Keratinocyte (primary cell): Measurements from ENCODE around the gene ELAVL1. TPM values are rescaled to one million over a fixed set of nuclear protein-coding genes. Genes with fewer than 3 reads are reported as not detected.

Source experiments
- DNase-seq: peaks from one replicate; pipeline ENCODE4 v3.0.0-alpha.2; 2011; ENCODE audit warnings: low read depth, missing footprints, low spot score
- FAIRE-seq: peaks from 2 replicates; lab custom pipeline; 2011; peaks lifted over from hg19 to GRCh38; lab: Jason Lieb, UNC
- H2AFZ ChIP-seq: 2 replicates; pipeline ENCODE4 v1.6.0; 2012; ENCODE audit warnings: low read length, control low read depth, inconsistent platforms; ENCODE audit not compliant: control insufficient read depth
- H3K27ac ChIP-seq: 2 replicates; pipeline ENCODE4 v1.5.1; 2011; ENCODE audit warnings: low read length; ENCODE audit not compliant: control insufficient read depth, insufficient read depth
- H3K27me3 ChIP-seq: 3 replicates; pipeline ENCODE4 v1.6.0; 2011; ENCODE audit warnings: low read length; ENCODE audit not compliant: control insufficient read depth, insufficient read depth; ENCODE audit errors: extremely low read depth
- H3K36me3 ChIP-seq, 2 experiments: 2 replicates in 1 of 2; 3 replicates in 1 of 2; pipeline ENCODE4 v1.5.1; 2011; ENCODE audit warnings: low read length in 2 of 2, mild to moderate bottlenecking in 1 of 2; ENCODE audit not compliant: control insufficient read depth in 2 of 2, insufficient read depth in 2 of 2; ENCODE audit errors: extremely low read depth in 1 of 2
- H3K4me1 ChIP-seq: 3 replicates; pipeline ENCODE4 v1.5.1; 2011; ENCODE audit warnings: low read length; ENCODE audit not compliant: control insufficient read depth, insufficient read depth; ENCODE audit errors: extremely low read depth
- H3K4me2 ChIP-seq: 3 replicates; pipeline ENCODE4 v1.6.0; 2011; ENCODE audit warnings: low read depth, low read length; ENCODE audit not compliant: control insufficient read depth, insufficient read depth; ENCODE audit errors: extremely low read depth
- H3K4me3 ChIP-seq, 3 experiments: fragments of 200-600 bp in 1 of 3; sonication (generic) in 1 of 3; 2 replicates in 2 of 3; 3 replicates in 1 of 3; pipeline ENCODE4 v1.5.1; 2011 to 2016; ENCODE audit warnings: low read length in 3 of 3, mild to moderate bottlenecking in 3 of 3, control low read depth in 2 of 3, inconsistent platforms in 1 of 3, low read depth in 1 of 3, mixed read lengths in 1 of 3, mixed run types in 1 of 3, moderate library complexity in 1 of 3; ENCODE audit not compliant: control insufficient read depth in 2 of 3, insufficient read depth in 2 of 3; ENCODE audit errors: extremely low read depth in 1 of 3
- H3K79me2 ChIP-seq: 2 replicates; pipeline ENCODE4 v1.6.0; 2012; ENCODE audit warnings: low read length; ENCODE audit not compliant: control insufficient read depth, insufficient read depth
- H3K9ac ChIP-seq: 3 replicates; pipeline ENCODE4 v1.6.0; 2011; ENCODE audit warnings: low read length; ENCODE audit not compliant: control insufficient read depth, insufficient read depth; ENCODE audit errors: extremely low read depth
- H3K9me1 ChIP-seq: 3 replicates; pipeline ENCODE4 v1.6.0; 2011; ENCODE audit warnings: low read length; ENCODE audit not compliant: control insufficient read depth, insufficient read depth; ENCODE audit errors: extremely low read depth
- H3K9me3 ChIP-seq: 2 replicates; pipeline ENCODE4 v1.5.1; 2012; ENCODE audit warnings: low read depth, low read length; ENCODE audit not compliant: control insufficient read depth
- H4K20me1 ChIP-seq: 3 replicates; pipeline ENCODE4 v1.6.0; 2011; ENCODE audit warnings: low read length; ENCODE audit not compliant: control insufficient read depth, insufficient read depth; ENCODE audit errors: extremely low read depth
- CTCF ChIP-seq, 3 experiments: IDR thresholded peaks in 1 of 3; conservative IDR thresholded peaks in 1 of 3; optimal IDR thresholded peaks in 1 of 3; 2 replicates in 2 of 3; 3 replicates in 1 of 3; pipeline versions ENCODE3 to v1.5.1; 2011; ENCODE audit warnings: low read length in 3 of 3, mild to moderate bottlenecking in 3 of 3, moderate library complexity in 2 of 3, control low read depth in 1 of 3, inconsistent platforms in 1 of 3; ENCODE audit not compliant: insufficient read depth in 2 of 3; ENCODE audit errors: extremely low read depth in 1 of 3
- EZH2 ChIP-seq: IDR thresholded peaks from one replicate; pipeline ENCODE4 v1.6.1; 2012; ENCODE audit warnings: inconsistent platforms, mild to moderate bottlenecking, low read length, moderate library complexity
- dilution Hi-C: fragments of 300-500 bp; cut with MboI; formaldehyde crosslinking; loops from one replicate; pipeline ENCODE4 v1.7.0; 2020; ENCODE audit warnings: low sequenced_read_pairs; ENCODE audit not compliant: extremely low pct_ligation_motif_present
- polyA plus RNA-seq, 5 experiments: library from polyadenylated mRNA; depleted of rRNA in 3 of 5; stranded (reverse) in 3 of 5; stranded (forward) in 1 of 5; unstranded in 1 of 5; fragments of >200 nt; gene quantifications; 1 replicate in 1 of 5; 2 replicates in 3 of 5; 3 replicates in 1 of 5; pipeline versions ENCODE4 v1.2.1 to v1.2.3, GENCODE V29; 2011 to 2012; ENCODE audit warnings: missing spikeins in 2 of 5, low read depth in 1 of 5, low replicate concordance in 1 of 5

ELAVL1 gene
- polyA plus RNA-seq, 1 donor (not counting 4 experiments of a cell fraction or from before 2014, with no cell fraction given), result 46.9 TPM

GRCh38 chr19:7971553-7972520 is 33.6 kb downstream of the ELAVL1 start:
- H3K4me3 ChIP-seq, result no peak overlapping the region
- H4K20me1 ChIP-seq, result peaks cover 3% of the 10 kb centered on the region
- H3K4me1 ChIP-seq, result no peaks in the 10 kb centered on the region
- DNase-seq (no peak), FAIRE-seq (no peak)
- no peak overlapping the region for H3K4me2 ChIP-seq
- H2AFZ ChIP-seq, result no peak overlapping the region
- H3K27me3 ChIP-seq, result no peaks in the 10 kb centered on the region
- dilution Hi-C loops, result no loop called here
- H3K9me1 ChIP-seq, result no peaks in the 10 kb centered on the region
- no peak overlapping the region for H3K9ac ChIP-seq
- H3K27ac ChIP-seq, result no peak overlapping the region
- peaks cover 43 to 56% of the 10 kb centered on the region in 2 experiments for H3K36me3 ChIP-seq
- TF ChIP-seq EZH2 (no peak), CTCF (optimal IDR thresholded peaks at IDR 0.05 in 1 of 3, IDR thresholded peaks at IDR 0.05 in 1 of 3, conservative IDR thresholded peaks at IDR 0.05 in 1 of 3; ENCODE audit: extremely low read depth in 1 of 3, insufficient read depth in 2 of 3, low read length in 3 of 3) (no peak)
- no peaks in the 10 kb centered on the region for H3K9me3 ChIP-seq
- H3K79me2 ChIP-seq, result peaks cover 20% of the 10 kb centered on the region

GRCh38 chr19:7970716-7971448 is 34.6 kb downstream of the ELAVL1 start:
- H4K20me1 ChIP-seq, result no peaks in the 10 kb centered on the region

More at GRCh38 chr19:7970716-7971448, 34.6 kb downstream of the ELAVL1 start:
- FAIRE-seq (no peak), DNase-seq (no peak)
- Histone ChIP-seq H3K4me2 (no peak overlapping the region), H3K36me3 (peaks cover 45 to 51% of the 10 kb centered on the region in 2 experiments), H3K27me3 (no peaks in the 10 kb centered on the region), H2AFZ (no peak overlapping the region), H3K9ac (no peak overlapping the region), H3K79me2 (peaks cover 16% of the 10 kb centered on the region), H3K27ac (no peak overlapping the region), H3K9me3 (no peaks in the 10 kb centered on the region), H3K9me1 (no peaks in the 10 kb centered on the region), H3K4me3 (no peak overlapping the region), H3K4me1 (no peaks in the 10 kb centered on the region)
- TF ChIP-seq CTCF (optimal IDR thresholded peaks at IDR 0.05 in 1 of 3, IDR thresholded peaks at IDR 0.05 in 1 of 3, conservative IDR thresholded peaks at IDR 0.05 in 1 of 3; ENCODE audit: extremely low read depth in 1 of 3, insufficient read depth in 2 of 3, low read length in 3 of 3) (peak; percentile 81 to 93 (median 82)), EZH2 (no peak)
- dilution Hi-C loops, result no loop called here
